Activated CD8-positive, alpha-beta memory T cell treated with anti-CD3 and anti-CD28 coated beads, Interleukin-2, amount 10 ng/mL, durations not matched to agents 7 days and 5 days (primary cell): ENCODE results near the gene MYOCOS. TPM values are rescaled to one million over a fixed set of nuclear protein-coding genes. Genes with fewer than 3 reads are reported as not detected.
A peak's percentile ranks its signal among the peaks of the same experiment; 100 is the strongest.

Source experiments
- ATAC-seq: fragments of 150-1000 bp; cut with Tn5 transposase; one replicate; pipeline ENCODE4 v1.10.0; 2021; ENCODE audit warnings: moderate library complexity
- CTCF ChIA-PET: fragments of 350-600 bp; sonication (Branson Sonifier 250); formaldehyde crosslinking; loops from one replicate; lab custom pipeline; 2021; ENCODE audit warnings: antibody characterized with exemption; lab: Charles Lee
- DNase-seq: peaks from one replicate; pipeline ENCODE4 v3.0.0-alpha.2; 2020
- H3K27ac Mint-ChIP-seq: one replicate; pipeline ENCODE4 v1.8.0; 2021; ENCODE audit warnings: mild to moderate bottlenecking, mixed read lengths
- H3K27me3 Mint-ChIP-seq: one replicate; pipeline ENCODE4 v1.8.0; 2021; ENCODE audit warnings: mixed read lengths
- H3K36me3 Mint-ChIP-seq: one replicate; pipeline ENCODE4 v1.8.0; 2021; ENCODE audit warnings: mild to moderate bottlenecking, mixed read lengths
- H3K4me1 Mint-ChIP-seq: one replicate; pipeline ENCODE4 v1.8.0; 2021; ENCODE audit warnings: mixed read lengths
- H3K4me3 Mint-ChIP-seq: one replicate; pipeline ENCODE4 v1.8.0; 2021; ENCODE audit warnings: mild to moderate bottlenecking, moderate library complexity, mixed read lengths
- H3K9me3 Mint-ChIP-seq: one replicate; pipeline ENCODE4 v1.8.0; 2022; ENCODE audit warnings: low read depth, mixed read lengths
- total RNA-seq, 2 experiments: library from RNA; stranded (reverse); gene quantifications; one replicate each; pipeline ENCODE4 v1.2.3, GENCODE V29; 2021

The MYOCOS gene
- total RNA-seq, 2 experiments from 2014 or later: not detected

DNA sequence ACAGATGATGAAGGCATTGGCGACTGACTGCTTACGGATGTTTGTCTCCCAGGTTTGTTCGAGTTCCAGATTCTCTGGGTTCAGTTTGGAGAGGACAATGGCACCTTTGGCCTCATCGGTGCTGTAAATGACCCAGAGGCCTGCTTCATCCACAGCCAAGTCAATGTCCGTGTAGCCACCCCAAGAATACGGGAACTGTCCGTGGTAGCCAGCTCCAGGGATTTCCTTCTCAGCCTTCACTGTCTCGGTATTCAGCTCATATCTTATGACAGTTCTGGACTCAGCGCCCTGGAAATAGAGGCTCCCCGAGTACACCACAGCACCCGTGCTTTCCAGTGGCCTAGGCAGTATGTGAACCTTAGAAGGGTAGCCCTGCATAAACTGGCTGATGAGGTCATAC is 14.1 kb downstream of the MYOCOS start:
- Mint-ChIP-seq H3K4me3 (no peak overlapping the region), H3K36me3 (no peaks in the 10 kb centered on the region), H3K27me3 (peaks cover 9% of the 10 kb centered on the region), H3K27ac (no peak overlapping the region), H3K9me3 (no peaks in the 10 kb centered on the region), H3K4me1 (no peaks in the 10 kb centered on the region)
- no peak for ATAC-seq
- no peak for DNase-seq
- CTCF ChIA-PET: no interaction called here

DNA sequence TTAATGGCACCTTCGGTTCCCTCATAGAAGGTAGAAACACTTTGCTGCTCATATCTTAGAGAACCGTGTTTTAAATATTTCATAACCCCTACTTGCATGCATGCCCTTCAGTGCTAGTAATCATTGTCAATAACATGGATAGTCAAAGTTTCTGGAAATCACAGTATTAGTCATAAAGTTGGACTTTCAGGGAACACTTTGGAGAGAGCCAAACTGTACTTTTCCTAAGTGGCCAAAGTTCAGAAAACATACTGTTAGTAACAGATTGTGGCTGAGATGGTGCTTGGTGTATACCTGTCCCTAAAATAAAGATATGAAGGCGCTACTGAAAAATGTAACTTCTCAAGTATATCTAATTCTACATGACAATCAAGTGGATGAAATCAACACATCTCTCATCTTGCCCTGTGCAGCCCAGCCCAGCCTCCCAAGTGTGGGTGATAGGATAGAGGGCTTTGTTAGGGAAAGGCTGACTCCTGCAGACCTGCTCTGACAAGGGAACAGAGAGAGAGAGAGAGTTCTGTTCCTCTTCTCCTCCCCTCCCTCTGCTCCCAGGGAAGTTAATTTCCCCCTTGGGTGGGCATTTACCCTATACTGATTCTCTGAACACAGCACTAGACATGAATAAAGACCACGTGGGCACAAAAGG is 16.0 kb downstream of the MYOCOS start:
- no peak overlapping the region for H3K4me3 Mint-ChIP-seq
- no peak for ATAC-seq

DNA sequence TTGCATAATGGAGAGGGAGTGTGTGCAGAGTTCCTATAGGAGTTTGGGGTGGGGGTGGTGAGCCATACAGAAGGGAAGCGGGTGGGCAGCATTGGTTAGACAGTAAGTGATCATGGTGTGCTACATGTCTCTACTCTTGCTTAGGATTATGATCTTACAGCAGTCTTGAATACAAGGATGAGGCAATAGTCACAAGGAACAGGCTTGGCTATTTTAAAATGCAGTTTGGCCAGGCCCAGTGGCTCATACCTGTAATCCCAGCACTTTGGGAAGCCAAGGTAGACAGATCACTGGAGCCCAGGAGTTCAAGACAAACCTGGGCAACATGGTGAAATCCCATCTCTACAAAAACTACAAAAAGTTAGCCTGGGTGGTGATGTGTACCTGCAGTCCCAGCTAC is 18.2 kb downstream of the MYOCOS start:
- H3K27me3 Mint-ChIP-seq: peaks cover 4% of the 10 kb centered on the region
- no peaks in the 10 kb centered on the region for H3K36me3 Mint-ChIP-seq
- DNase-seq (no peak), ATAC-seq (no peak)
- H3K9me3 Mint-ChIP-seq: no peaks in the 10 kb centered on the region
- no peak overlapping the region for H3K4me3 Mint-ChIP-seq
- H3K27ac Mint-ChIP-seq: no peak overlapping the region
- peaks cover 7% of the 10 kb centered on the region for H3K4me1 Mint-ChIP-seq
- CTCF ChIA-PET: interaction anchor here (0.7 kb wide), 2 partner anchors 18 to 38 kb away, joined by 3 read pairs; no protein-coding TSS in a partner anchor

More for the DNA sequence above, 16.0 kb downstream of the MYOCOS start:
- Mint-ChIP-seq H3K4me1 (no peaks in the 10 kb centered on the region), H3K27me3 (peaks cover 5% of the 10 kb centered on the region), H3K27ac (no peak overlapping the region), H3K9me3 (no peaks in the 10 kb centered on the region), H3K36me3 (no peaks in the 10 kb centered on the region)
- DNase-seq: no peak
- CTCF ChIA-PET: no interaction called here

DNA sequence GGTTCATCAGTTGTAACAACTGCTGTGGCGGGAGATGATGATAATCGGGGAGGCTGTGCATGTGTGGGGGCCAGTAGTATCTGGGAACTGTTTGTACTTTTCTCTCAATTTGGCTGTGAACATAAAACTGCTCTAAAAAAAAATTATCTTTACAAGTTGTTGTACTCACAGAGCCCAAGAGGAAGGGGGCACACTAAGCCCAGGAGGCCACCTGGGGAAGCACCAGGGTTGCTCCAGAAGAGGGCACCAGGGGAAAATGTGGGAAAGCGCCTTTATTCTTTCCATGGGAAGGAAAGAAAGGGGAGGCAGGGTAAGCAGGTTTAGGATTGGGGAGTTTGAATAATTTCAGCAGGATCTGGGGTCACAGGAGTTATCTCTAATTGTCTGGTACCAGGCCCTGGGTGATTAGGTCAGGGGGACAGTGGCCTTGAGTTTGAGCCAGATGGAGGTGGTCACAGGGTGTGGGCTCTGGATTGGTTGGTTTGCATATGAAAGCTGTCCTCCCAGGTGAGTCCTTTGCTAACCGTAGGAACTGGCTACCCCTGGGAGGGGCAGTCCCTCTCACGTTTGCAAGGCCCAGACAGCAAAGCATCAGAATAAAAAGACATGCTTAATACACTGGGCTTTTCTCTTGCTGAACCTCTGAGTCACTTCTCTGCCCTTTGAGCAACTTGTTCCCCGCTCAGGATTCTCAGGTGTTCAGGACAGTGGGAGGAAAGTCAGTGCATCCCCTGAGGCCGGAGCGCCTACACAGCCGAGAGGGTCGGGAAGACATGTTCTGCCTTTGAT is 19.2 kb downstream of the MYOCOS start:
- peaks cover 4% of the 10 kb centered on the region for H3K27me3 Mint-ChIP-seq
- no peaks in the 10 kb centered on the region for H3K9me3 Mint-ChIP-seq
- no peak overlapping the region for H3K27ac Mint-ChIP-seq
- peaks cover 10% of the 10 kb centered on the region for H3K4me1 Mint-ChIP-seq
- DNase-seq (no peak), ATAC-seq (no peak)
- no peaks in the 10 kb centered on the region for H3K36me3 Mint-ChIP-seq
- H3K4me3 Mint-ChIP-seq: no peak overlapping the region
- CTCF ChIA-PET: interaction anchor here (1.2 to 1.8 kb wide), 2 partner anchors 75 to 156 kb away, joined by 3 to 4 read pairs; partner anchors contain the start of gene PRRC2C

DNA sequence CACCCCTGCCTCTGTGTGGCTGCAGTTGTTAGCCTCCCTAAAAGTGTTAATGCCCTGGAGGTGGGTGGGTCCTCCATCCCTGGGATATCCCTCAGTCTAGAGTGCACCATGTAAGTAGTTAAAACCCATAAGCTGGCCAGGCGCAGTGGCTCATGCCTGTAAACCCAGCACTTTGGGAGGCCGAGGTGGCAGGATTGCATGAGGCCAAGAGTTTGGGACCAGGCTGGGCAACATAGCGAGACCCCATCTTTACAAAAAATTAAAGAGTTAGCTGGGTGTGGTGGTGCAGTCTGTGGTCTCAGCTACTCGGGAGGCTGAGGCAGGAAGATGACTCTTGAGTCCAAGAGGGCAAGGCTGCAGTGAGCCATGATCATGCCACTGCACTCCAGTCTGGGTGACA is 20.2 kb downstream of the MYOCOS start:
- Mint-ChIP-seq H3K36me3 (no peaks in the 10 kb centered on the region), H3K4me3 (no peak overlapping the region), H3K27ac (no peak overlapping the region), H3K9me3 (no peaks in the 10 kb centered on the region), H3K27me3 (peaks cover 4% of the 10 kb centered on the region), H3K4me1 (peaks cover 10% of the 10 kb centered on the region)
- ATAC-seq: no peak
- CTCF ChIA-PET: interaction anchor here (0.6 to 1.8 kb wide), 3 partner anchors 74 to 344 kb away, joined by 3 to 4 read pairs (median 3); partner anchors contain the start of gene PRRC2C
- DNase-seq: no peak

DNA sequence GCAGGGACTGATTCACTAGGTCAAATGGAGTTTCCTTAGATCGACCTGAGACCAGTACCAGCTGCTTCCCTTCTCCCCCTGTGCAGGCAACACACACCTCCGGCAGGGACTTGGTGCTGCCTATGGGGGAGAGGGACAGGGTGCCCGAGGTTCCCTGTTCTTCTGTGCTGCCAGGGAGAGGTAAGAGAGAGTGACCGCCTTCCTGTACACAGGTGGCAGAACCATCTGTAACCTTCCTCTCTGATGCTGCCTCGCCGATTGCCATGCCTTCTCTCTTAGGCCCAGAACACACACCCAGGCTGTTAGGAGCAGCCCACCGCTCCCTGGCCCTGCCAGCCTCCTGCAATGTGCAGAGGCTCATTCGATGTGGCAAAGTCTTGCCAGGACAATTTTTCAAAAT is 21.1 kb downstream of the MYOCOS start:
- Mint-ChIP-seq H3K36me3 (no peaks in the 10 kb centered on the region), H3K27ac (no peak overlapping the region)

DNA sequence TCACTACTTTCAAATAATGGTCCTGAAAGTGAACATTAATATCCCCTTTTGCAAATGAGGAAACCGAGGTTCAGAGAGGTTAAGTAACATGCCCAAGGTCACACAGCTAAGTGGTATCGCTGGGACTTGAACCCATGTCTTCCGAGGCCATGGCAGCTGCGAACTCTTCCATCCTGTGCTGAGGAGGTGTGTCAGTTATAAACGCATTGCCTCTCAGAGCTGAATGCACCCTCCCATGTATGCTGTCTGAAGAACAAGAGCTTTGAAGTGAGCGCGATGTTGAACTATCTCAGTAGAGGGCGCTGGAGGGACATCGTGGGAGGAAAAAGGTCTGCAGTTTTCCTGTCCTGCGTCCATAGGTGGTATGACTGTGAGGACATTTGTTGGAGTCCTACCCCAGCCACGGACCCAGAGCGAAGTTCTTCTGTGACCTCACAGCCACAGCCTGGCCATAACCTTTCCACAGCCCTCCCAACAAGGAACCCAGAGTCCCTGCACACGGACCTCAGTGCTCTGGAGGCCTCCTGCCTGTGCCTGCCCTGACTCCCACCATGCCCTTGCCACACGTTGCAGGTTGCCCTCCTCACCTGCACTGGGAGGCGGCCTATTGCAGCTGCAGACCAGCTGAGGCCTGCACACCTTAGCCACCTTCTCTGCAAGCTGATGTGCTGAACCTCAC is 22.9 kb downstream of the MYOCOS start:
- Mint-ChIP-seq H3K27ac (no peak overlapping the region), H3K36me3 (no peaks in the 10 kb centered on the region), H3K27me3 (peaks cover 5% of the 10 kb centered on the region), H3K4me3 (no peak overlapping the region), H3K4me1 (peaks cover 10% of the 10 kb centered on the region), H3K9me3 (no peaks in the 10 kb centered on the region)
- DNase-seq (peak; percentile 86), ATAC-seq (peak; percentile 85)
- CTCF ChIA-PET: interaction anchor here (0.6 to 4.0 kb wide), 36 partner anchors 10 to 352 kb away, joined by 3 to 34 read pairs (median 4); partner anchors contain the start of genes DNM3, MYOCOS, PRRC2C and VAMP4

More for the DNA sequence above, 21.1 kb downstream of the MYOCOS start:
- H3K4me3 Mint-ChIP-seq: no peak overlapping the region
- H3K27me3 Mint-ChIP-seq: peaks cover 4% of the 10 kb centered on the region
- H3K4me1 Mint-ChIP-seq: peaks cover 10% of the 10 kb centered on the region
- DNase-seq (no peak), ATAC-seq (no peak)
- CTCF ChIA-PET: interaction anchor here (1.8 to 4.0 kb wide), 2 partner anchors 12 to 73 kb away, joined by 3 to 31 read pairs; no protein-coding TSS in a partner anchor
- H3K9me3 Mint-ChIP-seq: no peaks in the 10 kb centered on the region

DNA sequence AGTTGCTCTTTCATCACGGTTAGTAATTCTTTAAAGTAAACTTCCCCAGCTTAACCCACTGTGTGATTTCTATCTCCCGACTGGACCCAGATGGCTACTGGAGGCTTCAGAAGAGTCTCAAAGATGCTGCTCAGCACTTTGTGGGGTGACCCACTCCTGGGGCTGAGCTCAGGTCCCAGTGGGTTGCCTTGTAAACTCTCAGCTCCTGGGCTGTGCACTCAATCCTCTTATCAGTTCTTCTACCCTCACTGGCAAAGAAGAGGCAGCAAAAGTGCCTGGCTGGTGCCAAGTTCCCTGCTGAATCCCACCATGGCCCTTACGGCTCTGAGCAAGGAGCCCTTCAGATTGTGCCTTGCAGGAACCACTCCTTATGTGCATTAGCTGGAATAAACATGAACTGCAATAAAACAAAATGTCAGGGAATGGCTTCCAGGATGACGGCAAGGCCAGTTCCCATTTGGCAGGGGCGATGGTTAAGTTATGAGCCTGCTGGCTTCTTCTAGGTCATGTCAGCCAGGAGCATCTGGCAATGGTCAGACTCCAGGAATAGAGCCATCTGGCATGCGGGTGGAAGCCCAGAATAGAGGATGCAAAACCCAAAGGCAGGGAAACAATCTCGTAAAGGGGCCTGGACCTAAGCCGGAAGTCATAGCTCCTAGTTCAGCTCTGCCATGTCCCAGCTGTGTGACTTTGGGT is 23.7 kb downstream of the MYOCOS start:
- ATAC-seq (no peak), DNase-seq (no peak)
- Mint-ChIP-seq H3K9me3 (no peaks in the 10 kb centered on the region), H3K4me3 (no peak overlapping the region), H3K4me1 (peaks cover 10% of the 10 kb centered on the region), H3K27ac (no peak overlapping the region), H3K36me3 (no peaks in the 10 kb centered on the region), H3K27me3 (peaks cover 11% of the 10 kb centered on the region)
- CTCF ChIA-PET: interaction anchor here (0.8 to 4.0 kb wide), 15 partner anchors 10 to 340 kb away, joined by 3 to 34 read pairs (median 10); partner anchors contain the start of genes DNM3, MYOCOS, PRRC2C and VAMP4

DNA sequence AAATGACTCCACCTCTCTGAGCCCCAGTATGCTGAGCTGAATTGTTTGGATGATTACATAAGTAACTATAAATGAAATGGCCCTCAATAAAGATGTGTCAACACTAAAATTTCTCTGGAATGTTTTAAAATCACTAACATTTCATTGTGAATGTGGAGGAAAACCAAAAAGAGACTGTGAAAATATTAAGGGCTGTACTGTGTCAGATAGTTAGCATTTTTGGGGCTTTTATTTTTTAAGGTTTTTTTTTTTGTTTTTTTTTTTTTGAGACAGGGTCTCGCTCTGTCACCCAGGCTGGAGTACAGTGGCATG is 24.2 kb downstream of the MYOCOS start:
- no peak for DNase-seq
- no peak overlapping the region for H3K27ac Mint-ChIP-seq
- H3K9me3 Mint-ChIP-seq: no peaks in the 10 kb centered on the region
- no peak for ATAC-seq
- H3K4me1 Mint-ChIP-seq: peaks cover 10% of the 10 kb centered on the region
- CTCF ChIA-PET: interaction anchor here (1.4 to 4.0 kb wide), 6 partner anchors 9 to 340 kb away, joined by 3 to 34 read pairs (median 28); partner anchors contain the start of gene VAMP4
- H3K4me3 Mint-ChIP-seq: no peak overlapping the region
- peaks cover 16% of the 10 kb centered on the region for H3K27me3 Mint-ChIP-seq
- no peaks in the 10 kb centered on the region for H3K36me3 Mint-ChIP-seq

DNA sequence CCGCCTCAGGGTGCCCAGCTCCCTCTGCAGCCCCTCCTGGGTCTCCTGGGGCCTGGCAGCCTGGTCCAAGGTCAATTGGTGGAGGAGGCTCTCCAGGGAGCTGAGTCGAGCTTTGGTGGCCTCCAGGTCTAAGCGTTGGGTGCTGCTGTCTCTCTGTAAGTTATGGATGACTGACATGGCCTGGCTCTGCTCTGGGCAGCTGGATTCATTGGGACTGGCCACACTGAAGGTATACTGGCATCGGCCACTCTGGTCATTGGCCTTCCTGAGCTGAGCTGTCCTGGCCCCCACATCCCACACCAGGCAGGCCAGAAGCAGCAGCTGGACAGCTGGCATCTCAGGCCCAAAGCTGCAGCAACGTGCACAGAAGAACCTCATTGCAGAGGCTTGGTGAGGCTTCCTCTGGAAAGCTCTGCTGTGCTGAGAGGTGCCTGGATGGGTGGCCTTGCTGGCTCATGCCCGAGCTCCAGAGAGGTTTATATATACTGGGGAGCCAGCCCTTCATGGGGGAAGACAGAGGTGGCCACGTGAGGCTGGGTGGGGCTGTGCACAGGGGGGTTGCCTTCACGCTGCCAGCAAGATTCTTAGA is 30.3 kb downstream of the MYOCOS start, which contains the start of gene MYOC:
Gene MYOC, minus strand, starts transcription at position 455 of the 589 bp plus-strand sequence. Its CDS starts 77 bp downstream, at position 378.
- ATAC-seq (no peak), DNase-seq (no peak)
- Mint-ChIP-seq H3K27ac (no peak within 1 kb of the TSS), H3K9me3 (no peaks in the 10 kb centered on the region), H3K4me3 (no peak within 1 kb of the TSS), H3K4me1 (peaks cover 8% of the 10 kb centered on the region), H3K27me3 (peaks cover 49% of the 10 kb centered on the region), H3K36me3 (no peaks in the 10 kb centered on the region)
- CTCF ChIA-PET: no interaction called here

DNA sequence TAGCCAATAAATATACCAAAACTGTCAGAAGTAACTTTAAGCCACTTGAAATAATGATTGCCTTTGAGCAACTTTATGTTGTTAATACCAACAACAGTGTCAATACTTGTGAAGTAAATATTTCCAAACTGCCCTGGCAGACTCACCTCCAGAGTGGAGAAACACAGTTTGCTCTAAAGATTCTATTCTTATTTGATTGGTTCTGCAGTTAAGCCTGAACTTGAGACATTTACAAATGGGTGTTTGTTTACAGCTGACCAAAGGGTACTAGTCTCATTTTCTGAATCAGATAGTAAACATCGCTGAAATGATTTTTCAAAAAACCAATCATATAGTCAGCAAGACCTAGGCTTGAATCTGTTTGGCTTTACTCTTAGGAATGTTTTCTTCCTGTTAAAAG is 31.8 kb downstream of the MYOCOS start:
- no peak for ATAC-seq
- Mint-ChIP-seq H3K9me3 (no peaks in the 10 kb centered on the region), H3K4me3 (no peak overlapping the region), H3K27me3 (peaks cover 54% of the 10 kb centered on the region), H3K27ac (no peak overlapping the region), H3K36me3 (no peaks in the 10 kb centered on the region), H3K4me1 (peaks cover 8% of the 10 kb centered on the region)
- DNase-seq: no peak
- CTCF ChIA-PET: interaction anchor here (2.2 to 3.2 kb wide), 2 partner anchors 9 to 84 kb away, joined by 5 to 31 read pairs; no protein-coding TSS in a partner anchor

DNA sequence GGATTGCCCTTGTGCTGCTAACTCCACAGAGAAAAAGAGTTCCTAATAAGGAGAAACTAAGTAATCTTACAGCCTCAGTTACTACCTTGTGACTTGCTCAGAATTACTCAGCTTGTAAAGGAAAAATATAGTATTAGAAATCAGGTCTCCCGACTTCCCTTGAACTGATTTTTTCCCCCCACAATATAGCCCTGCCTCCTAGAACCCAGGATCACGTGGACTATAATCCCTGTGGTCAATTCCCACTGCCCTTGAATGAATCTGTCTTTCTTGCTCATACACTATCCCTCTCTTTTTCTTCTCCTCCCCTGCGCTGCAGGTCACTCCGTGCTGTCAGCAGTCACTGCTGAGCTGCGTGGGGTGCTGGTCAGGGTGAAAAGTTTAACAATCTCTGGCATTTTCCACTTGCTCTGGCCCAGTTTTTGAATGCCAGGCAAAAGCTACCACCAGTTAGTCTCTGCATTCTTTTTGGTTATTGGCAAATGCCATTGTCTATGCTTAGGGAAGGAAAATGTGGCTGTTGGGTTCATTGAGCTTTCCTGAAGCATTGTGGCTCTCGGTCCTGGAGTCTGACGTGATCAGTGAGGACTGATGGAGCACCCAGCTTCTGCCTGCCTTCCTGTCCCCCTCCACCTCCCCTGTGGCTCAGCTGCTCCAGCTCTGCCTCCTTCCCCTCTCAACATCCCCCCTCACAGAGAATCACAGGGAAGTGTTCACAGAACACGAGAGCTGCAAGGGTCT is 32.3 kb downstream of the MYOCOS start:
- ATAC-seq: no peak
- no peak overlapping the region for H3K27ac Mint-ChIP-seq
- no peaks in the 10 kb centered on the region for H3K9me3 Mint-ChIP-seq
- DNase-seq: no peak
- H3K4me1 Mint-ChIP-seq: peaks cover 8% of the 10 kb centered on the region
- H3K36me3 Mint-ChIP-seq: no peaks in the 10 kb centered on the region
- H3K4me3 Mint-ChIP-seq: no peak overlapping the region
- CTCF ChIA-PET: interaction anchor here (0.8 to 3.2 kb wide), 6 partner anchors 10 to 147 kb away, joined by 3 to 31 read pairs (median 4); partner anchors contain the start of gene MYOCOS
- peaks cover 54% of the 10 kb centered on the region for H3K27me3 Mint-ChIP-seq
